ENCODE results near the gene CRACR2B.

DNA sequence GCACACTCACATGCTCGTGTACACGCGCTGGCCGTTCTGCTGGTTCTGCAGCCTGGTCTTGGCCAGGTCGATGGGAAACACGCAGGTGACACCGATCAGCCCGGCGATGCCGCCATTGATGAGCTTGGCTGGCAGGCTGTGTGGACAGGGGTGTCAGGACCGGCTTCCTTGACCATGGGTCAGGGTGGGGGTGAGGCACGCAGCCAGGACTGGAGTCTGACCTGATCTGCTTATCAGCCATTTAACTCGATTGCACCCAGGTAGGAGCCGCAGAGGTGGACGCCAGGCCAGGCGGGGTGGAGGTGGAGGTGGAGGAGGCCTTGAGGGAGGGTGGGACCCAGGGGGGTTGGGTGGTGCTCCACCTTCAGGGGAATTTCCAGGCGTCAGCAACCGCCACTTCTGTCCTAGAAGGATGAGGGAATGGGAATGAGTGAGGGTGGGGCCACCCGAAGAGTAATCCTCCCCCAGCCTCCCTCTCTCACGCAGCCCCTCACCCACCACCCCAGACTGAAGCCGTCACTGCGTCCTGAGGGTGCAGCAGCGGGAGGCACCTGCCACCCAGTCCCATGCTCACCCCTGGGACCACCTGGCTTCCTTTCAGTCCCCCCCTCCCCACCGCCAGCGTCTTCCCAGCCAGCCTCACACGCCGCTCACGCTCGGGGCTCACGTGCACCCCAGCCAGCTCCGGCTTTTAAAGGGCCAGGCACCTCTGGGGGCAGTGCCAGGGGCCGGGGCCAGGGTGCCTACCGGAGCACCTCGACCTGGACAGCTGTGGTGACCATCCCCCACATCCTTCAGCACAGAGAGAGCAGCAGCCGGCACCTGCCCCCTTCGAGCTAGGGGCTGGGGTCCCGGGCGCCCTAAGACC lies 32.7 kb upstream of the CRACR2B start:
- TF ChIP-seq RFX5 (IDR thresholded peaks at IDR 0.05; ENCODE audit: borderline replicate concordance, low read depth, low read length), result no peak
- TF ChIP-seq, protein P1, sequence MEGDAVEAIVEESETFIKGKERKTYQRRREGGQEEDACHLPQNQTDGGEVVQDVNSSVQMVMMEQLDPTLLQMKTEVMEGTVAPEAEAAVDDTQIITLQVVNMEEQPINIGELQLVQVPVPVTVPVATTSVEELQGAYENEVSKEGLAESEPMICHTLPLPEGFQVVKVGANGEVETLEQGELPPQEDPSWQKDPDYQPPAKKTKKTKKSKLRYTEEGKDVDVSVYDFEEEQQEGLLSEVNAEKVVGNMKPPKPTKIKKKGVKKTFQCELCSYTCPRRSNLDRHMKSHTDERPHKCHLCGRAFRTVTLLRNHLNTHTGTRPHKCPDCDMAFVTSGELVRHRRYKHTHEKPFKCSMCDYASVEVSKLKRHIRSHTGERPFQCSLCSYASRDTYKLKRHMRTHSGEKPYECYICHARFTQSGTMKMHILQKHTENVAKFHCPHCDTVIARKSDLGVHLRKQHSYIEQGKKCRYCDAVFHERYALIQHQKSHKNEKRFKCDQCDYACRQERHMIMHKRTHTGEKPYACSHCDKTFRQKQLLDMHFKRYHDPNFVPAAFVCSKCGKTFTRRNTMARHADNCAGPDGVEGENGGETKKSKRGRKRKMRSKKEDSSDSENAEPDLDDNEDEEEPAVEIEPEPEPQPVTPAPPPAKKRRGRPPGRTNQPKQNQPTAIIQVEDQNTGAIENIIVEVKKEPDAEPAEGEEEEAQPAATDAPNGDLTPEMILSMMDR (IDR thresholded peaks at IDR 0.05; ENCODE audit: control extremely low read depth in 1 of 3, insufficient read depth in 1 of 3, low read depth in 1 of 3, low read length in 3 of 3), result no peak
- TF ChIP-seq POLR2A (IDR thresholded peaks at IDR 0.05; ENCODE audit: control extremely low read depth in 1 of 2, low read depth in 2 of 2, low read length in 2 of 2), result no peak
- TF ChIP-seq SIN3A (conservative IDR thresholded peaks at IDR 0.05 in 1 of 2, IDR thresholded peaks at IDR 0.05 in 1 of 2; ENCODE audit: low read depth in 1 of 2, low read length in 2 of 2), result no peak
- no peak for TF ChIP-seq POLR2AphosphoS5 (IDR thresholded peaks at IDR 0.05; ENCODE audit: low read depth, low read length)
- no peak for TF ChIP-seq SRF (IDR thresholded peaks at IDR 0.05; ENCODE audit: low read depth, low read length)
- TF ChIP-seq ZNF274 (IDR thresholded peaks at IDR 0.05; ENCODE audit: borderline replicate concordance, extremely low read depth, low read length), result no peak
- no peak for TF ChIP-seq BRCA1 (IDR thresholded peaks at IDR 0.05; ENCODE audit: low read depth, low read length)
- TF ChIP-seq HDAC6 (IDR thresholded peaks at IDR 0.05; ENCODE audit: low read depth, low read length), result no peak
- TF ChIP-seq HDAC2 (IDR thresholded peaks at IDR 0.05; ENCODE audit: borderline replicate concordance in 1 of 2, low read depth in 2 of 2, low read length in 2 of 2), result no peak
- TF ChIP-seq, protein P2, sequence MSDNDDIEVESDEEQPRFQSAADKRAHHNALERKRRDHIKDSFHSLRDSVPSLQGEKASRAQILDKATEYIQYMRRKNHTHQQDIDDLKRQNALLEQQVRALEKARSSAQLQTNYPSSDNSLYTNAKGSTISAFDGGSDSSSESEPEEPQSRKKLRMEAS (IDR thresholded peaks at IDR 0.05), result no peak
- no peak for TF ChIP-seq RNF2 (IDR thresholded peaks at IDR 0.05; ENCODE audit: borderline replicate concordance, low read depth, low read length, missing control alignments, poor library complexity, severe bottlenecking)

Data from H1 (cell line).